ENCODE data around the gene SFXN1. TPM values are rescaled to one million over a fixed set of nuclear protein-coding genes. Genes with fewer than 3 reads are reported as not detected.

The SFXN1 gene
- total and polyA plus RNA-seq, 9 of the 15 experiments (the other 6 are each of a cell fraction or from before 2014, with no cell fraction given), result 31.8 to 261 (median 113) TPM

- TF ChIP-seq SOX6 (IDR thresholded peaks at IDR 0.05) (0 out of 2 replicates have a peak, but pooled peaks have one; percentile 12), SNRNP70 (optimal IDR thresholded peaks at IDR 0.05; ENCODE audit: low read depth, low read length) (no peak), PRDM10 (IDR thresholded peaks at IDR 0.05; ENCODE audit: partially characterized antibody) (peak; percentile 26), CREM (IDR thresholded peaks at IDR 0.05; ENCODE audit: low read depth) (peak; percentile 45; the same call in 1 of the 2 replicates), ZNF224 (CRISPR knock-in tag; IDR thresholded peaks at IDR 0.05) (no peak), SP1 (CRISPR knock-in tag; IDR thresholded peaks at IDR 0.05) (0 out of 2 replicates have a peak, but pooled peaks have one; percentile 22), CEBPG (CRISPR knock-in tag; IDR thresholded peaks at IDR 0.05) (no peak), CEBPG (tag; conservative IDR thresholded peaks at IDR 0.05 in 1 of 2, IDR thresholded peaks at IDR 0.05 in 1 of 2) (no peak), ETV6 (IDR thresholded peaks at IDR 0.05; ENCODE audit: borderline replicate concordance in 1 of 2, low read depth in 2 of 2, low read length in 1 of 2) (no peak; a peak in 1 of 4 replicates), ETV6 (CRISPR knock-in tag; IDR thresholded peaks at IDR 0.05; ENCODE audit: borderline replicate concordance) (no peak), ZNF507 (tag; conservative IDR thresholded peaks at IDR 0.05) (no peak), ELK1 (CRISPR knock-in tag; IDR thresholded peaks at IDR 0.05) (no peak), RBM39 (optimal IDR thresholded peaks at IDR 0.05; ENCODE audit: low read depth, low read length) (no peak), SMARCA5 (IDR thresholded peaks at IDR 0.05) (no peak), ILF3 (IDR thresholded peaks at IDR 0.05; ENCODE audit: borderline replicate concordance) (no peak), ZNF311 (CRISPR knock-in tag; IDR thresholded peaks at IDR 0.05) (no peak), KLF1 (tag; IDR thresholded peaks at IDR 0.05) (no peak), ZNF431 (CRISPR knock-in tag; IDR thresholded peaks at IDR 0.05) (no peak), DDX20 (tag; IDR thresholded peaks at IDR 0.05; ENCODE audit: low read depth) (no peak), SREBF1 (IDR thresholded peaks at IDR 0.05; ENCODE audit: borderline replicate concordance, low read depth, low read length) (no peak), BMI1 (IDR thresholded peaks at IDR 0.05; ENCODE audit: low read length) (no peak), FOXM1 (IDR thresholded peaks at IDR 0.05; ENCODE audit: low read depth) (no peak), FOXM1 (CRISPR knock-in tag; IDR thresholded peaks at IDR 0.05; ENCODE audit: low read depth) (no peak), FOXA1 (IDR thresholded peaks at IDR 0.05; ENCODE audit: borderline replicate concordance) (no peak), ZNF184 (CRISPR knock-in tag; IDR thresholded peaks at IDR 0.05) (no peak), POLR3G (IDR thresholded peaks at IDR 0.05; ENCODE audit: extremely low read depth, insufficient read length, insufficient replicate concordance) (no peak), GTF2A2 (tag; IDR thresholded peaks at IDR 0.05) (no peak)
These were observed 55.9 kb downstream of the SFXN1 start (continued) for GRCh38 chr5:175534070-175534932.

Data from K562 (cell line).